Stimulated activated CD8-positive, alpha-beta memory T cell treated with anti-CD3 and anti-CD28 coated beads, Interleukin-4, amount 100 ng/mL, for 48 hours (primary cell): ENCODE data around the gene TMEM271.
"Not testable (repeated sequence)": the region's sequence is repeated elsewhere in the genome, so short reads cannot be mapped to it uniquely, and the experiment has no call there.

Source experiments
- DNase-seq: peaks from one replicate; pipeline ENCODE4 v3.0.0-alpha.2; 2020

TMEM271 gene

GRCh38 chr4:578451-579443 lies 2.7 kb upstream of the TMEM271 start:
- no peak for DNase-seq

- DNase-seq: peak; percentile 46
These were observed 1.7 kb upstream of the TMEM271 start for GRCh38 chr4:577499-578450.

GRCh38 chr4:576991-577498 lies 950 bp upstream of the TMEM271 start:
- DNase-seq: no peak

DNA sequence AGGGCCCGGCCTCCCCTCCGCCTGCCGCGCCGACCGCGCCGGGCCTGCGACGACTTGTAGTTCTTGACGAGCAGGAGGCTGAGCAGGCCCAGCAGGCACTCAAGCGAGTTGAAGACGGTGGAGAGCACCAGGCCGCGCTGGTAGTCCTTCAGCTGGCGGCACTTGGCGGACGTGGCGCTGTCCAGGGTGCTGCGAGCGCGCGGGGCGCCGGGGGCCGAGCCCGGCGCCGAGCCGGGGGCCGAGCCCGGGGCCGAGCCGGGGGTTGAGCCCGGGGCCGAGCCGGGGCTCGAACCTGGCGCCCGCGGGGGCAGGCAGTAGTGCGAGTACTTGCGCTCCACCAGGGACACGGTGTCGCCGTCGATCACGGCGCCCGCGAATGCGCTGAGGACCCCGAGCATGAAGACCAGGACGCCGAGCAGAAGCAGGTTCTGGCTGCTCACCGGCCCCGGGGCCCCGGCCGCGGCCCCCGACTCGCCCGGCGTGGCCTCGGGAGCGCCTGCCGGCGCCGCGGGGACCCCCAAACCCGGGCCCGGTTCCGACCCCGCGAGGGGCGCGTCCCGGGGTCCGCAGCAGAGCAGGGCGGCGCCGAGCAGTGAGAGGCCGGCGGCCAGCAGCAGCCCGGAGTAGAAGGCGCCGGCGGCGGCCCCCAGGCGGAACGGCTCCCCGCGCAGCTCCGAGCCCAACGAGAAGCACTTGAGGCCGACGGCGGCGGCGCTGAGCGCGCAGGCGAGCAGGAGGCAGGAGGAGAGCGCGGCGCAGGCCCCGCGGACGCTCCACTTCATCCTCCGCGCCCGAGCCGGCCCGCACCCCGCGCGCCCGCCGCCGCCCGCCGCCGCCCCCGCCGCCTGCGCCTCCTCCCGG lies 584 bp downstream of the TMEM271 start:
- DNase-seq: peak; percentile 53

DNA sequence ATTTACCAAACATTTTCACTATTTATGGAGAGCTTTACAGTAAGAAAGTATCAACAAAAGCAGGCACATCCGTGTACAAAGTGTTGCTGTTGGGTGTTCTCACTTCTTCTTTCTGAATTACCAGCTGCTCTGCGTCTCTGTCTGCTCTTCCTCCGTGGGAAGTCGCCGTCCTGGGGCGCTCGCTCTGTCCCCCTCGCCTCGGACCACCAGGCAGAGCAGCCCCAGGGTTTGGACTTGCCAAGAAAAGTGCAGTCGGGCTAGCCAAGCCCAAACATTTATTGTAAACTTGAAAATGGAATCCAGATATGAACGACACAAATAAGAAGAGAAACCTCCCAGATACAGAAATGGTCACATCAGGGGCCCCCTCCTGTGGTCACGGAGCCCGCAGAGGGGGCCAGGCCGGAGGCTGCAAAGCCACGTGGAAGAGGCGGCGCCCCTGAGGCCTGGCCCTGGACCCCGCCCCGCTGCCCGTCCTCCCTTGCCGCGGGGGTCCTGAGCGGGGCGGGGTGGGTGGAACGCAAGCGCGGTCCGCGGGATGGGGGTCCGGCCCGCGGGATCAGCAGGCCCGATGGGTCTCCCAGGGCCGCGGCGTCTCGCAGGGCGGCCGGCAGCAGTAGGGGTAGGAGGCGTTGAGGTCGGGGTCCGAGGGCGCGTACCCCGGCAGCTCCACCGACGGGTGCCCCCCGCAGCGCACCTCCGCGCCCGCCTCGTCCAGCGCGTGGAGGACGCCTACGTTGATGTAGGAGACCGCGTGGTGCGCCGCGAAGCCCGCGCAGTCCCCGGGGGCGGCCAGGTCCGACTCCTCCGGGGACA lies 1.5 kb downstream of the TMEM271 start:
- no peak for DNase-seq

DNA sequence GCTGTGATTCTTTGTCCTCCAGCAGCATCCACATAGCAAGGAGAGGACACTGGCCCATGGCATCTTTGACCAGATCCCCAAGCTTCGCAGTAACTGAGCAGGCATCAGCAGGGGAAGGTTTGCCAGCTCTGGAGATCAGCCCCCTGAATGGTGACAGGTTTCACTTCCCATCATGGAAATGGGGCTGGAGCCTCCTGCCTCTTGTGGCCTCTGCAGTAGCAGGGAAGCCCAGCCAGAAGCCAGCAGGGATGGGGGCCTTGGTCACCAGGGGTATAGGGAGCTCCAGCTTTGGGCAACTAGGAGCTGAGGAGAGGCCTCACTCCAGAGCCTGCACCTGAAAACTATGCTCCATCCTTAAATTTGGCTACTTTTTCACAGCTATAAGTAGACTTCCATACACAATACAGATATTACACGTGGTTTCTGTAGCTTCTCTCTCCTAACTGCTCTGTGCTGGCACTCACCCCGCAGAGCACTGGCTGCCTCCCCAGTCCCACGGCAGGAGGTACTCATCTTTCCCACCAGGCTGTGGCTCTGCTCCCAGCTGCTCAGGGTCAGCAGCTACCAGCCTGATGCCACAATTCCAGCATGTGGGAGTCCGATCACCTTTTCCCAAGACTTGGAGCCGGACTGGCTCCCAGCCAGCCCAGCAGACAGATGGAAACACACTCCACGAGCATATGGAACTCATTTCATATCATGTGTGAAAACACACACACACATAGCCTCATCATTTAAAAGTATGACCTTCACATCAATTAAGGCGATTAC lies 2.8 kb downstream of the TMEM271 start:
- no peak for DNase-seq

- no peak for DNase-seq
These were observed 3.5 kb downstream of the TMEM271 start for GRCh38 chr4:572594-572993.

- DNase-seq: no peak
These were observed 4.1 kb downstream of the TMEM271 start for GRCh38 chr4:571838-572572.

DNA sequence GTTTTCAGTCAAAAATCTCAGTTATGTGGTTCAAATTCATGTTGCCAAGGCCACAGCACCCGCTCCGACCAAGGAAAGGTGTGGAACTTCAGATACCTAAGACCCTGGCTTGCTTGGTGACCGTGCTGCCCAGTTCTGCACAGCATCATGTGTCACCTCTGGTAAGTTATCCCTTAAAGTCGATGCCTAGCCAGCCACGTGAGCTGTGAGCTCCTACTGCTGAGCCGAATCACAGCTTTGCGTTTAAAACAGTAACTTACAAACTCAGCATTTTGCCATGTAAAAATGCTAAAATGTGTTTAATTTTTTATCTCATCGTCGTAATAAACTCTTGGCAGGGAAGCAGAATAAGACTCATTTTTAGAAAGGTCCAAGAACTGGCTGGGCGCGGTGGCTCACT lies 5.3 kb downstream of the TMEM271 start:
- DNase-seq: no peak

- DNase-seq: no peak
These were observed 6.0 kb downstream of the TMEM271 start for GRCh38 chr4:569958-570667.

DNA sequence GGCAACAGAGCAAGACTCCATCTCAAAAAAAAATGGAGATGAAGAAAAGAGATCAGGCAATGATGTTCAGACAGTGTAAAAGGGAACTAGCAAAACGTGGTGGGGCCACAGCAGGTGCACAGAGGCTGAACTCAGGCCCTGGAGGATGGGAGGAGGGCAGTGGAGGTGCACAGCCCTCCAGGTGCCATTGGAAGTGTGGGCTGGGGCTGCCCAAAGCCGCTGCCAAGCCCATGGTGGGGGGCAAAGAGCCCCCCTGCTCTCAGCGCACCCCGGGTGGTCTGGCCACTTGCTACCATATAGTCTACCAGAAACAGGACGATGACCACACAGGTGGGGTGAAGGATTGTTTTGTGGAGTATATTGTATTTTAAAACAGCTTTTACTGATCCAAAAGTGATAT lies 7.1 kb downstream of the TMEM271 start:
- no peak for DNase-seq

DNA sequence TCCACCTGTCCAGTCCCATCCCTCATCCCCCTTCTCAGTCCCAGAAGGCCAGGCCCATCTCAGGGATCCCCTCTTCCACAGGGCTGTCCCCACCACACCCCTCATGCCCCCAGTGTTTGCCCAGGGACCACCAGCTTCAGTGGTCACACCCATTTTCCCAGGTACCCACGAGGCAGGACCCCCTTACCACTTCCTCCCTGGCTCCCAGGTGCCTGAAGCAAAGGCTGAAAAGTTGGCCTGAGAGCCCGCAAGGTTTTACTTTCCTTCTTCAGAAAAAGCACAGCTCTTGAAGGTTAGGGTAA lies 7.8 kb downstream of the TMEM271 start:
- no peak for DNase-seq

GRCh38 chr4:567457-568350 lies 8.4 kb downstream of the TMEM271 start:
- no peak for DNase-seq

DNA sequence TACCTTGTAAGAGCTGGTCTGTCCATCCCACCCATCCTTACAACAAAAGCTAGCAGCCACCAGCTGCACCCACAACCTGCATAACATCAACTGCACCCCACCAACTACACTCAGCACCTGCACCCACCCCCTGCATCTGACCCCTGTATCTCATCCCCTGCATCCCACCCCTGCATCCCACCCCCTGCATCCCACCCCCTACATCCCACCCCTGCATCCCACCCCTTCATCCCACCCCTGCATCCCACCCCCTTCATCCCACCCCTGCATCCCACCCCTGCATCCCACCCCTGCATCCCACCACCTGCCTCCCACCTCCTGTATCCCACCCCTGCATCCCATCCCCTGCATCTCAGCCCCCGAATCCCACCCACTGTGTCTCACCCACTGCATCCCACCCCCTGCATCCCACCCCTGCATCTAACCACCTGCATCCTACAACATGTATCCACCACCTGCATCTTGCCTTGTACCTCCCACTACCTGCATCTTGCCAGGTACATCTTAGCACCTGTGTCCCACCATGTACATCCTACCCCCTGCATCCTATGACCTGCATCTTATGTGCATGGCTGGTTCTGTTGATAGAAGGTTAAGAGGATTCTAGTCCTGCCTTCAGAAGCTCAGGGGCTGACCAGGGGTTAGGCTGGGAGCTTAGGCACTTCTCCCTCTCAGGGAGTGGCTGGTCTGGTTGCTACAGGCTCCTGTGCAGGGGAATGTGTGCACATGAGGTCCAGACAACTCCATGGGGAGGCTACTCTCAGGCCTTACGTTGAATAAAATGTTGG lies 9.4 kb downstream of the TMEM271 start:
- DNase-seq: no peak

DNA sequence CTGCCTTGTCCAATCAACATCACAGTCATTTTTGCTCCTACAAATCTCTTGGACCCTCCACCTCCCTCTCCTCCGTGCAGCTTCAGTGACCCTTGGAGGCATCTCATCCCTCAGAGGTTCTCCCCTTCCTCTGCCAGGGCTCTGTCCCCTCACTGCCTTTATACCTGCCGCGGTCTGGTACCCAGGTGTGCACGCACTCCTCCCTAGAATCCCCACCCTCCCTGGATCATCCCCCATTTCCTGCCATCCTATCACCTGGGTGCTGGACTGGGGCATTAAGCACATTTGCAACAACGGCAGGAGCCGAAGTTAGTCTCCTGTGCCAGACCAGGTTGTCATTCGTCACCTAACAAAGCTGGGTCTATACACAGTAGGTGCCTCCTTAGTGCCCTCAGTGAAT lies 10.1 kb downstream of the TMEM271 start:
- DNase-seq: no peak

GRCh38 chr4:565614-566013 lies 10.5 kb downstream of the TMEM271 start:
- not testable (repeated sequence) for DNase-seq

- DNase-seq: not testable (repeated sequence)
These were observed 13.6 kb downstream of the TMEM271 start for GRCh38 chr4:562458-562857.
